HL-60 (cell line): Measurements from ENCODE around the gene SOCS7.

Experiments
- CTCF ChIP-seq: IDR thresholded peaks from one replicate; pipeline ENCODE4 v1.5.1; 2011; ENCODE audit warnings: low read length, control low read depth, inconsistent platforms; ENCODE audit not compliant: insufficient read depth
- POLR2AphosphoS5 ChIP-seq: IDR thresholded peaks from 2 replicates; pipeline ENCODE4 v1.6.1; 2012; ENCODE audit warnings: low read depth

GRCh38 chr17:38355251-38355650, 3.6 kb downstream of the SOCS7 start:
- no peak for TF ChIP-seq CTCF
- no peak for TF ChIP-seq POLR2AphosphoS5
